Uterus (tissue), 2 donors: ENCODE measurements around the gene EPB41L4A.

ENCODE experiments used
- POLR2A ChIP-seq, 2 donors: fragments of 450-650 bp; IDR thresholded peaks; one replicate each; pipeline ENCODE4 v1.6.1; 2016; ENCODE audit warnings: antibody characterized with exemption in 2 of 2, mild to moderate bottlenecking in 1 of 2, moderate library complexity in 1 of 2
- TF ChIP-seq, protein P1 (sequence below), 4 experiments: fragments of 200-600 bp in 2 of 4; fragments of 450-650 bp in 2 of 4; sonication (generic) in 2 of 4; IDR thresholded peaks; one replicate each; pipeline ENCODE4 v1.5.1; 2016 to 2019; ENCODE audit warnings: antibody characterized with exemption in 4 of 4, mild to moderate bottlenecking in 2 of 4, moderate library complexity in 1 of 4

DNA sequence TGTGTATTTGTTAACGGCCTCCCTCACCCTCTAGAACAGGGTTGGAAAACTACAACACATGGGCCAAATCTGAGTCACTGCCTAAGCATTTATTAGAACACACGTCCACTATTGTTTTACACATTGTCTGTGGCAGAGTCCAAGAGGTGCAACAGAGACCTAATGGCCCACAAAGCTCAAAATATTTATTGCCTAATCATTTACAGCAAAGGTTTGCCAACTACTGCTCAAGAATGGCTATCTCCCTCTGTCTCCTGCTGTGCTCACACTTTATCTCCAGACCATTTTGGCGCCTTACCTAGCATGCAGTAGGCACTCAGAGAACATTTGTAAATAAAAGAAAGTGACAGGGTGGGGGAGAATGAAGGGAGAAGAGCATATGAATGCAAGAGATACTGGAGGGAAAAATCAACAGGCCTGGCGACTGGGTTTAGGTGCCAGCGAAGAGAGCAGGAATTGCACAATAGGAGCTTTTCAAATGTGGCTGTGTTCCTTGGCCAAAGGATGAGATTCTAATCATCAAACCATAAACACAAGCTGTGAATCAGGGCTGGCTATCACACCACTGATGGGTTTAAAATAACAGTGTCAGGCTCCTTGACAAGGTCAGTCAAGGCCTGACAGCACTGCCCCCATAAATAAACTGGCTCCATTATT, 80.3 kb downstream of the EPB41L4A start:
- TF ChIP-seq, protein P1, sequence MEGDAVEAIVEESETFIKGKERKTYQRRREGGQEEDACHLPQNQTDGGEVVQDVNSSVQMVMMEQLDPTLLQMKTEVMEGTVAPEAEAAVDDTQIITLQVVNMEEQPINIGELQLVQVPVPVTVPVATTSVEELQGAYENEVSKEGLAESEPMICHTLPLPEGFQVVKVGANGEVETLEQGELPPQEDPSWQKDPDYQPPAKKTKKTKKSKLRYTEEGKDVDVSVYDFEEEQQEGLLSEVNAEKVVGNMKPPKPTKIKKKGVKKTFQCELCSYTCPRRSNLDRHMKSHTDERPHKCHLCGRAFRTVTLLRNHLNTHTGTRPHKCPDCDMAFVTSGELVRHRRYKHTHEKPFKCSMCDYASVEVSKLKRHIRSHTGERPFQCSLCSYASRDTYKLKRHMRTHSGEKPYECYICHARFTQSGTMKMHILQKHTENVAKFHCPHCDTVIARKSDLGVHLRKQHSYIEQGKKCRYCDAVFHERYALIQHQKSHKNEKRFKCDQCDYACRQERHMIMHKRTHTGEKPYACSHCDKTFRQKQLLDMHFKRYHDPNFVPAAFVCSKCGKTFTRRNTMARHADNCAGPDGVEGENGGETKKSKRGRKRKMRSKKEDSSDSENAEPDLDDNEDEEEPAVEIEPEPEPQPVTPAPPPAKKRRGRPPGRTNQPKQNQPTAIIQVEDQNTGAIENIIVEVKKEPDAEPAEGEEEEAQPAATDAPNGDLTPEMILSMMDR (IDR thresholded peaks at IDR 0.05): no peak
- no peak for TF ChIP-seq POLR2A (IDR thresholded peaks at IDR 0.05)
